ENCODE data around the gene MBD5. TPM values are rescaled to one million over a fixed set of nuclear protein-coding genes. Genes with fewer than 3 reads are reported as not detected.

The MBD5 gene
- total RNA-seq, 1 donor from 2014 or later: 38.8 TPM

DNA sequence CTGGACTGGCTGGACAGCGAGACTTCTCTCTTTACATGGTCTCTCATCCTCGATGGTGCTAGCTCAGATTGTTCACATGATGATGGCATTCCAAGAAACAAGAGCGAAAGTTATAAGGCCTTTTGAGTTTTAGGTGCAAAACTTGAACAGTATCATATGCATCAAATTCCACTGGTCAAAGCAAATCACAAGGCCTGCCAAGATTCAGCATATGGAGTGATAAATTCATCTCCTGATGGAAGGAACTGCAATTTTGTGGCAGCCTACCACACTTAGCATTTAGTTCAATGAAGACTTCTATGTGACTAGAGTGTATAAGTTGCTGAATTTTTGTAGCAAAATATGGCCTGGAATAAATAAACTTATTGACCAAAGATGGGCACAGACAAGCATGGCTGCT is 429.6 kb downstream of the MBD5 start:
- no peak overlapping the region for H2AFZ ChIP-seq (replicated peaks)
- H3K4me3 Mint-ChIP-seq: no peak overlapping the region
- H3K4me2 ChIP-seq: no peak overlapping the region
- no peak overlapping the region for H3K27ac ChIP-seq
- DNase-seq (ENCODE audit: low spot score): no peak
- TF ChIP-seq EZH2 (IDR thresholded peaks at IDR 0.05) (no peak), CTCF (IDR thresholded peaks at IDR 0.05) (no peak), EZH2phosphoT487 (IDR thresholded peaks at IDR 0.05) (no peak)
- peaks cover 10% of the 10 kb centered on the region for H3K4me1 ChIP-seq
- H3F3A ChIP-seq (ENCODE audit: low read depth): peaks cover 9% of the 10 kb centered on the region
- H3K27ac Mint-ChIP-seq: no peak overlapping the region
- H3K36me3 Mint-ChIP-seq: no peaks in the 10 kb centered on the region
- no peaks in the 10 kb centered on the region for H3K79me2 ChIP-seq (ENCODE audit: low read depth)
- no peaks in the 10 kb centered on the region for H3K27me3 ChIP-seq
- H3K9me3 Mint-ChIP-seq: no peaks in the 10 kb centered on the region
- H3K4me3 ChIP-seq: no peak overlapping the region
- H3K4me1 Mint-ChIP-seq: no peaks in the 10 kb centered on the region
- no peaks in the 10 kb centered on the region for H3K27me3 Mint-ChIP-seq (ENCODE audit: insufficient read depth, low read depth)
- H3K9me3 ChIP-seq (ENCODE audit: low read depth): no peaks in the 10 kb centered on the region
- H4K20me1 ChIP-seq (ENCODE audit: low read depth): no peaks in the 10 kb centered on the region
- no peaks in the 10 kb centered on the region for H3K36me3 ChIP-seq
- H3K9ac ChIP-seq: no peak overlapping the region

DNA sequence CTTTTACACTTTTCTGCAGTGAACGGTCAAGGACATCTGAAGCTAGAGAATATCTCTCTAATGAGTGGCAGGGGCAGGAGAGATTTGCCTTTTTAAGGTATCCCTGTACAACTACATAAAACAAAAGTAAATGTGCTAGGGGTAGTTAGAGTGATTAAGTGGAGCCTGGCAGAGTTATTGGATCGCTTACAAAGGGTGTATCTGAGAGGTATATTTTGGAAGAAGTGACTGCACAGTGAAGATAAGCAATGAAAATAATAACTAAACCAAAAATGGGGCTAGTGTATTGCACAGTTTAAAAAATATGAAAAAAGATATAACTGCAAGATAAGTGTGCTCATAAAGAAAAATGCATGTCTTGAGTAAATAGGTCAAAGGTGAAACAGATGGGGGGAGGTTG is 430.2 kb downstream of the MBD5 start:
- H3K9me3 Mint-ChIP-seq: no peaks in the 10 kb centered on the region
- no peaks in the 10 kb centered on the region for H3K4me1 Mint-ChIP-seq

GRCh38 chr2:148455791-148456190 is 434.9 kb downstream of the MBD5 start:
- peaks cover 18% of the 10 kb centered on the region for H3K4me1 ChIP-seq

More for the DNA sequence above, 430.2 kb downstream of the MBD5 start:
- Histone ChIP-seq H3K36me3 (no peaks in the 10 kb centered on the region), H3K4me2 (no peak overlapping the region), H4K20me1 (ENCODE audit: low read depth) (no peaks in the 10 kb centered on the region), H2AFZ (replicated peaks) (no peak overlapping the region), H3K27me3 (no peaks in the 10 kb centered on the region), H3K4me1 (peaks cover 15% of the 10 kb centered on the region), H3K4me3 (no peak overlapping the region), H3K9me3 (ENCODE audit: low read depth) (no peaks in the 10 kb centered on the region), H3K9ac (no peak overlapping the region), H3K27ac (no peak overlapping the region), H3K79me2 (ENCODE audit: low read depth) (no peaks in the 10 kb centered on the region), H3F3A (ENCODE audit: low read depth) (peaks cover 9% of the 10 kb centered on the region)
- no peak overlapping the region for H3K27ac Mint-ChIP-seq
- H3K27me3 Mint-ChIP-seq (ENCODE audit: insufficient read depth, low read depth): no peaks in the 10 kb centered on the region
- no peaks in the 10 kb centered on the region for H3K36me3 Mint-ChIP-seq
- no peak for DNase-seq (ENCODE audit: low spot score)
- TF ChIP-seq CTCF (IDR thresholded peaks at IDR 0.05) (no peak), EZH2 (IDR thresholded peaks at IDR 0.05) (no peak), EZH2phosphoT487 (IDR thresholded peaks at IDR 0.05) (no peak)
- no peak overlapping the region for H3K4me3 Mint-ChIP-seq

More at GRCh38 chr2:148455791-148456190, 434.9 kb downstream of the MBD5 start:
- no peak overlapping the region for H3K4me3 Mint-ChIP-seq
- Histone ChIP-seq H3K4me2 (peak overlapping the region; percentile 44), H4K20me1 (ENCODE audit: low read depth) (no peaks in the 10 kb centered on the region), H3K9me3 (ENCODE audit: low read depth) (no peaks in the 10 kb centered on the region), H3K36me3 (no peaks in the 10 kb centered on the region), H3K79me2 (ENCODE audit: low read depth) (no peaks in the 10 kb centered on the region), H3F3A (ENCODE audit: low read depth) (peaks cover 9% of the 10 kb centered on the region), H3K27ac (no peak overlapping the region), H2AFZ (replicated peaks) (no peak overlapping the region), H3K27me3 (no peaks in the 10 kb centered on the region), H3K4me3 (no peak overlapping the region), H3K9ac (no peak overlapping the region)
- no peaks in the 10 kb centered on the region for H3K4me1 Mint-ChIP-seq
- DNase-seq (ENCODE audit: low spot score): no peak
- no peaks in the 10 kb centered on the region for H3K27me3 Mint-ChIP-seq (ENCODE audit: insufficient read depth, low read depth)
- H3K9me3 Mint-ChIP-seq: no peaks in the 10 kb centered on the region
- peak overlapping the region; percentile 43 for H3K27ac Mint-ChIP-seq
- TF ChIP-seq EZH2 (IDR thresholded peaks at IDR 0.05) (no peak), CTCF (IDR thresholded peaks at IDR 0.05) (no peak), EZH2phosphoT487 (IDR thresholded peaks at IDR 0.05) (no peak)
- H3K36me3 Mint-ChIP-seq: no peaks in the 10 kb centered on the region

Measured in neural progenitor cell (in vitro differentiated cells).